IMR-90 (cell line): ENCODE measurements around the gene PCGF2. TPM values are rescaled to one million over a fixed set of nuclear protein-coding genes. Genes with fewer than 3 reads are reported as not detected.

Source experiments
- ATAC-seq: fragments of 200-7000 bp; cut with Tn5 transposase; 2 replicates; pipeline ENCODE4 v1.9.1; 2020; ENCODE audit warnings: low read depth, mild to moderate bottlenecking, moderate library complexity
- BruUV-seq: library from RNA; stranded (reverse); fragments of 400-500 nt; replicated peaks from 2 replicates; lab custom pipeline; 2021; lab: Mats Ljungman, UMichigan
- CTCF ChIA-PET: fragments of 300-600 bp; formaldehyde crosslinking; extraction: SDS; loops from one replicate; lab custom pipeline; 2021; ENCODE audit warnings: antibody characterized with exemption; lab: Yijun Ruan, JAX
- POLR2A ChIA-PET: fragments of 300-600 bp; sonication (Branson Sonifier 250); formaldehyde crosslinking; loops from one replicate; lab custom pipeline; 2022; ENCODE audit warnings: antibody characterized with exemption; ENCODE audit not compliant: unreplicated experiment; lab: Charles Lee
- DNase-seq: peaks from one replicate; pipeline ENCODE4 v3.0.0; 2013
- H2AFZ ChIP-seq: replicated peaks from 2 replicates; pipeline ENCODE3; 2013; ENCODE audit warnings: low read length, mild to moderate bottlenecking; ENCODE audit not compliant: poor library complexity
- H2AK5ac ChIP-seq: 2 replicates; pipeline ENCODE4 v1.6.1; 2013; ENCODE audit warnings: low read depth, low read length, inconsistent platforms
- H2AK9ac ChIP-seq: replicated peaks from 2 replicates; pipeline ENCODE3; 2013; ENCODE audit warnings: mild to moderate bottlenecking, low read depth, low read length, moderate library complexity; ENCODE audit not compliant: poor library complexity
- H2BK120ac ChIP-seq: 2 replicates; pipeline ENCODE4 v1.6.1; 2013; ENCODE audit warnings: low read depth, low read length, inconsistent platforms
- H2BK15ac ChIP-seq: 3 replicates; pipeline ENCODE4 v1.6.1; 2013; ENCODE audit warnings: low read depth, low read length, inconsistent platforms
- H2BK20ac ChIP-seq: 2 replicates; pipeline ENCODE4 v1.6.1; 2013; ENCODE audit warnings: low read depth, mild to moderate bottlenecking, inconsistent platforms, low read length, moderate library complexity
- H2BK5ac ChIP-seq: 2 replicates; pipeline ENCODE4 v1.6.1; 2013; ENCODE audit warnings: mild to moderate bottlenecking, low read depth, low read length, inconsistent platforms; ENCODE audit not compliant: poor library complexity, severe bottlenecking
- H3K14ac ChIP-seq: replicated peaks from 2 replicates; pipeline ENCODE4 v1.6.1; 2013; ENCODE audit warnings: low read depth, low read length, inconsistent platforms
- H3K18ac ChIP-seq: 2 replicates; pipeline ENCODE4 v1.6.1; 2013; ENCODE audit warnings: low read depth, low read length, control low read depth
- H3K23ac ChIP-seq: 2 replicates; pipeline ENCODE4 v1.6.1; 2013; ENCODE audit warnings: low read depth, low read length, inconsistent platforms
- H3K27ac ChIP-seq: 2 replicates; pipeline ENCODE4 v1.5.1; 2013; ENCODE audit warnings: mild to moderate bottlenecking, control low read depth, low read length; ENCODE audit not compliant: insufficient read depth
- H3K27me3 ChIP-seq: 2 replicates; pipeline ENCODE4 v1.6.1; 2013; ENCODE audit warnings: low read length; ENCODE audit not compliant: control insufficient read depth, insufficient read depth
- H3K36me3 ChIP-seq: 2 replicates; pipeline ENCODE4 v1.6.1; 2013; ENCODE audit warnings: low read length, mixed read lengths; ENCODE audit not compliant: control insufficient read depth, insufficient read depth
- H3K4ac ChIP-seq: 2 replicates; pipeline ENCODE4 v1.6.1; 2013; ENCODE audit warnings: low read depth, low read length, inconsistent platforms
- H3K4me1 ChIP-seq: 2 replicates; pipeline ENCODE4 v1.6.1; 2013; ENCODE audit warnings: low read length, mixed read lengths; ENCODE audit not compliant: control insufficient read depth, insufficient read depth
- H3K4me2 ChIP-seq: 2 replicates; pipeline ENCODE4 v1.6.1; 2013; ENCODE audit warnings: low read depth, mild to moderate bottlenecking, control low read depth, low read length, moderate library complexity
- H3K4me3 ChIP-seq: 2 replicates; pipeline ENCODE4 v1.5.1; 2013; ENCODE audit warnings: low read depth, mild to moderate bottlenecking, control low read depth, low read length, moderate library complexity; ENCODE audit not compliant: insufficient read depth
- H3K56ac ChIP-seq: 2 replicates; pipeline ENCODE4 v1.6.1; 2013; ENCODE audit warnings: low read length, inconsistent platforms; ENCODE audit not compliant: insufficient read depth; ENCODE audit errors: extremely low read depth
- H3K79me1 ChIP-seq, 2 experiments: 2 replicates each; pipeline ENCODE4 v1.6.1; 2013; ENCODE audit warnings: low read length in 2 of 2, inconsistent platforms in 1 of 2, low read depth in 1 of 2
- H3K9ac ChIP-seq: 2 replicates; pipeline ENCODE4 v1.6.1; 2013; ENCODE audit warnings: low read depth, low read length, control low read depth
- H3K9me1 ChIP-seq: 2 replicates; pipeline ENCODE4 v1.6.1; 2013; ENCODE audit warnings: low read length, inconsistent platforms; ENCODE audit not compliant: insufficient read depth
- H3K9me3 ChIP-seq: 2 replicates; pipeline ENCODE4 v1.6.1; 2013; ENCODE audit warnings: low read length; ENCODE audit not compliant: control insufficient read depth, insufficient read depth
- H4K20me1 ChIP-seq: 2 replicates; pipeline ENCODE4 v1.6.1; 2013; ENCODE audit warnings: low read length, inconsistent platforms; ENCODE audit not compliant: insufficient read depth
- H4K5ac ChIP-seq: 2 replicates; pipeline ENCODE4 v1.6.1; 2013; ENCODE audit warnings: mild to moderate bottlenecking, low read depth, low read length, control low read depth
- H4K8ac ChIP-seq, 2 experiments: 2 replicates each; pipeline ENCODE4 v1.6.1; 2013; ENCODE audit warnings: low read depth in 2 of 2, low read length in 2 of 2, control low read depth in 1 of 2, inconsistent platforms in 1 of 2
- H4K91ac ChIP-seq: 2 replicates; pipeline ENCODE4 v1.6.1; 2013; ENCODE audit warnings: low read depth, low read length, inconsistent platforms; ENCODE audit not compliant: insufficient read depth
- BHLHE40 ChIP-seq: fragments of 150-350 bp; IDR thresholded peaks from 2 replicates; pipeline ENCODE4 v1.6.1; 2016; ENCODE audit warnings: mild to moderate bottlenecking, low read depth, low read length
- CEBPB ChIP-seq: IDR thresholded peaks from 2 replicates; pipeline ENCODE4 v1.6.1; 2012; ENCODE audit warnings: low read depth, low read length, improper control_type of control experiment
- CHD1 ChIP-seq: IDR thresholded peaks from 2 replicates; pipeline ENCODE4 v1.6.1; 2012; ENCODE audit warnings: low read depth, low read length, improper control_type of control experiment
- MAFK ChIP-seq: IDR thresholded peaks from 2 replicates; pipeline ENCODE4 v1.6.1; 2012; ENCODE audit warnings: low read depth, low read length, improper control_type of control experiment
- MAZ ChIP-seq: IDR thresholded peaks from 2 replicates; pipeline ENCODE4 v1.6.1; 2012; ENCODE audit warnings: low read depth, mild to moderate bottlenecking, low read length, improper control_type of control experiment, moderate library complexity, borderline replicate concordance
- MXI1 ChIP-seq: IDR thresholded peaks from 2 replicates; pipeline ENCODE4 v1.6.1; 2012; ENCODE audit warnings: low read depth, mild to moderate bottlenecking, low read length, moderate library complexity, borderline replicate concordance
- NFE2L2 ChIP-seq: fragments of 150-350 bp; IDR thresholded peaks from 2 replicates; pipeline ENCODE4 v1.6.1; 2016; ENCODE audit warnings: low read depth, mild to moderate bottlenecking, low read length
- RAD21 ChIP-seq: IDR thresholded peaks from 2 replicates; pipeline ENCODE4 v1.6.1; 2012; ENCODE audit warnings: low read length, improper control_type of control experiment
- RCOR1 ChIP-seq: IDR thresholded peaks from 2 replicates; pipeline ENCODE4 v1.6.1; 2012; ENCODE audit warnings: mild to moderate bottlenecking, low read length, improper control_type of control experiment; ENCODE audit not compliant: insufficient replicate concordance
- RFX5 ChIP-seq: IDR thresholded peaks from 2 replicates; pipeline ENCODE4 v1.8.0; 2012; ENCODE audit warnings: low read depth, mild to moderate bottlenecking, low read length, moderate library complexity
- SMC3 ChIP-seq: fragments of 150-350 bp; IDR thresholded peaks from 2 replicates; pipeline ENCODE4 v1.6.1; 2016; ENCODE audit warnings: low read depth, mild to moderate bottlenecking, antibody characterized with exemption, low read length, moderate library complexity
- WGBS, 2 experiments: methylation state at CpG; one replicate each; pipeline versions ENCODE4 v1.1.5 to v1.1.7; 2013; ENCODE audit warnings: missing lambda C conversion rate in 2 of 2; ENCODE audit not compliant: insufficient read length in 1 of 2; ENCODE audit errors: extremely low coverage in 2 of 2; 5-methylcytosine and 5-hydroxymethylcytosine counted together
- dilution Hi-C: fragments of 300-500 bp; cut with HindIII; formaldehyde crosslinking; loops from one replicate; pipeline ENCODE4 v1.14.3; 2018; ENCODE audit warnings: low sequenced_read_pairs; ENCODE audit not compliant: unreplicated experiment
- in situ Hi-C: fragments of 300-500 bp; cut with MboI; formaldehyde crosslinking; loops from 3 replicates; pipeline ENCODE4 v1.14.3; 2019; ENCODE audit warnings: low sequenced_read_pairs, inconsistent platforms, mixed read lengths
- intact Hi-C: fragments of 100-400 bp; cut with micrococcal nuclease; formaldehyde crosslinking; loops from 2 replicates; pipeline ENCODE4 v1.10.0; 2022
- polyA plus RNA-seq, 3 experiments: library from polyadenylated mRNA; depleted of rRNA; stranded (reverse); fragments of >200 nt; gene quantifications; 2 replicates each; pipeline ENCODE4 v1.2.3, GENCODE V29; 2012; ENCODE audit warnings: low replicate concordance in 1 of 3
- total RNA-seq: library from RNA; depleted of rRNA; stranded (reverse); fragments of >200 nt; gene quantifications from 2 replicates; pipeline ENCODE4 v1.2.3, GENCODE V29; 2012
- TF ChIP-seq, protein P1 (sequence below): fragments of 150-350 bp; IDR thresholded peaks from 2 replicates; pipeline ENCODE4 v1.6.1; 2016; ENCODE audit warnings: low read depth, mild to moderate bottlenecking, low read length, moderate library complexity, borderline replicate concordance
- TF ChIP-seq, protein P2 (sequence below): fragments of 150-350 bp; IDR thresholded peaks from 2 replicates; pipeline ENCODE4 v1.6.1; 2017; ENCODE audit warnings: mild to moderate bottlenecking, antibody characterized with exemption, low read length, low read depth
- TF ChIP-seq, protein P3 (sequence below): conservative IDR thresholded peaks from 2 replicates; pipeline ENCODE4 v1.5.1; 2012; ENCODE audit warnings: mild to moderate bottlenecking, low read depth, low read length, improper control_type of control experiment

Gene PCGF2
- total and polyA plus RNA-seq, 2 of the 4 experiments (the other 2 are of a cell fraction), result 1.1 to 18.2 TPM

DNA sequence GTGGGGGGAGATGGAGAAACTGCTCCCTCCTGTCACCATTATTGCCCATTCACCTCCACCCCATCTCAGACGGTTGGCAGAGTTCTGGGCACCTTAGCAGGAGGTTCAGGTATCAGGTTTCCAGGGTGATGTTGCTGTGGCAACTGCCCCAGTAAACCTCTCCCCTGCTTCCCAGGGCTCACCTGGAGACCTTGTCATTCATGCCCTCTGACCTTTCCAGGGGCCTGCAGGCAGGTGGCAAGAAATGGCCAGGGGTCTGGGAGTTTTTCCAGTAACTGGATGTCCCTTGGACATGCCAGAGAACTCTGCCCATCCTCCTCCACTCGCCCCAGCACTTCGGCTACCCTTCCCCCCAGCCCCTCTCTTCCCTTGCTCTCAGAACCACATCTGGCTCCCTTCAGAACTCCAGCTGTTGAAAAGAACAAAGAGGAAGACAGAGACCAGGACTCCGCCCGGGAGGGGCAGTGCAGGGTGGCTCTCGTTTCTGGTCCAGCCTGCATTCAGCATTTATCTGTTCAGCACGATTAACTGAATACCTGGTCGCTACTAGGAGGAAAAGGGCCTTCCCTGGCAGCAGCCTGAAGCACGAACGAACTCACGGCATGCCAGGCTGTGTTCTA is 34.6 kb downstream of the PCGF2 start:
- intact Hi-C loops, result no loop called here
- no peak overlapping the region for H3K4me3 ChIP-seq
- no peak overlapping the region for H2BK20ac ChIP-seq
- no peak overlapping the region for H3K4me2 ChIP-seq
- H3K36me3 ChIP-seq, result peaks cover 73% of the 10 kb centered on the region
- no peak overlapping the region for H3K4ac ChIP-seq
- H3K23ac ChIP-seq, result no peak overlapping the region
- H2BK5ac ChIP-seq, result no peak overlapping the region
- DNase-seq, result no peak
- no peak overlapping the region for H3K27ac ChIP-seq
- H4K8ac ChIP-seq, result no peak overlapping the region
- no peak for ATAC-seq
- dilution Hi-C loops, result no loop called here
- no peak overlapping the region for H3K9ac ChIP-seq
- in situ Hi-C loops, result no loop called here
- H3K9me3 ChIP-seq, result no peaks in the 10 kb centered on the region
- H2AK5ac ChIP-seq, result no peak overlapping the region
- CTCF ChIA-PET, result no interaction called here
- H4K5ac ChIP-seq, result no peak overlapping the region
- H3K27me3 ChIP-seq, result no peaks in the 10 kb centered on the region
- POLR2A ChIA-PET, result no interaction called here
- no peak overlapping the region for H3K56ac ChIP-seq
- H2AK9ac ChIP-seq, result no peak overlapping the region
- H4K20me1 ChIP-seq, result peaks cover 4% of the 10 kb centered on the region; the same call in 1 of the 2 replicates
- H3K18ac ChIP-seq, result no peak overlapping the region
- TF ChIP-seq SMC3 (no peak), BHLHE40 (no peak), RAD21 (no peak), NFE2L2 (no peak), MAFK (no peak), CEBPB (no peak), RFX5 (no peak), RCOR1 (no peak), MAZ (no peak), CHD1 (no peak), MXI1 (no peak)
- TF ChIP-seq, protein P1, sequence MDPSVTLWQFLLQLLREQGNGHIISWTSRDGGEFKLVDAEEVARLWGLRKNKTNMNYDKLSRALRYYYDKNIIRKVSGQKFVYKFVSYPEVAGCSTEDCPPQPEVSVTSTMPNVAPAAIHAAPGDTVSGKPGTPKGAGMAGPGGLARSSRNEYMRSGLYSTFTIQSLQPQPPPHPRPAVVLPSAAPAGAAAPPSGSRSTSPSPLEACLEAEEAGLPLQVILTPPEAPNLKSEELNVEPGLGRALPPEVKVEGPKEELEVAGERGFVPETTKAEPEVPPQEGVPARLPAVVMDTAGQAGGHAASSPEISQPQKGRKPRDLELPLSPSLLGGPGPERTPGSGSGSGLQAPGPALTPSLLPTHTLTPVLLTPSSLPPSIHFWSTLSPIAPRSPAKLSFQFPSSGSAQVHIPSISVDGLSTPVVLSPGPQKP, result no peak
- TF ChIP-seq, protein P2, sequence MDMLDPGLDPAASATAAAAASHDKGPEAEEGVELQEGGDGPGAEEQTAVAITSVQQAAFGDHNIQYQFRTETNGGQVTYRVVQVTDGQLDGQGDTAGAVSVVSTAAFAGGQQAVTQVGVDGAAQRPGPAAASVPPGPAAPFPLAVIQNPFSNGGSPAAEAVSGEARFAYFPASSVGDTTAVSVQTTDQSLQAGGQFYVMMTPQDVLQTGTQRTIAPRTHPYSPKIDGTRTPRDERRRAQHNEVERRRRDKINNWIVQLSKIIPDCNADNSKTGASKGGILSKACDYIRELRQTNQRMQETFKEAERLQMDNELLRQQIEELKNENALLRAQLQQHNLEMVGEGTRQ, result no peak
- TF ChIP-seq, protein P3, sequence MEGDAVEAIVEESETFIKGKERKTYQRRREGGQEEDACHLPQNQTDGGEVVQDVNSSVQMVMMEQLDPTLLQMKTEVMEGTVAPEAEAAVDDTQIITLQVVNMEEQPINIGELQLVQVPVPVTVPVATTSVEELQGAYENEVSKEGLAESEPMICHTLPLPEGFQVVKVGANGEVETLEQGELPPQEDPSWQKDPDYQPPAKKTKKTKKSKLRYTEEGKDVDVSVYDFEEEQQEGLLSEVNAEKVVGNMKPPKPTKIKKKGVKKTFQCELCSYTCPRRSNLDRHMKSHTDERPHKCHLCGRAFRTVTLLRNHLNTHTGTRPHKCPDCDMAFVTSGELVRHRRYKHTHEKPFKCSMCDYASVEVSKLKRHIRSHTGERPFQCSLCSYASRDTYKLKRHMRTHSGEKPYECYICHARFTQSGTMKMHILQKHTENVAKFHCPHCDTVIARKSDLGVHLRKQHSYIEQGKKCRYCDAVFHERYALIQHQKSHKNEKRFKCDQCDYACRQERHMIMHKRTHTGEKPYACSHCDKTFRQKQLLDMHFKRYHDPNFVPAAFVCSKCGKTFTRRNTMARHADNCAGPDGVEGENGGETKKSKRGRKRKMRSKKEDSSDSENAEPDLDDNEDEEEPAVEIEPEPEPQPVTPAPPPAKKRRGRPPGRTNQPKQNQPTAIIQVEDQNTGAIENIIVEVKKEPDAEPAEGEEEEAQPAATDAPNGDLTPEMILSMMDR, result no peak
- 94% methylated on average over 3 of the region's 11 CpGs; no CpG with 5 or more reads in 1 of the 2 experiments for WGBS, 2 experiments
- no peak overlapping the region for H4K91ac ChIP-seq
- no peaks in the 10 kb centered on the region for H3K4me1 ChIP-seq
- BruUV-seq, result no TSS peak
- H3K14ac ChIP-seq, result no peak overlapping the region
- no peaks in the 10 kb centered on the region for H3K9me1 ChIP-seq
- no peak overlapping the region for H2BK15ac ChIP-seq
- H2BK120ac ChIP-seq, result no peak overlapping the region
- no peak overlapping the region for H2AFZ ChIP-seq
- peaks cover 4 to 17% of the 10 kb centered on the region in 2 experiments; a peak in 1 of 4 replicates for H3K79me1 ChIP-seq
